CD14-positive monocyte (primary cell): Measurements from ENCODE around the gene TUBB2A. TPM values are rescaled to one million over a fixed set of nuclear protein-coding genes. Genes with fewer than 3 reads are reported as not detected.
"Not testable (repeated sequence)": the region's sequence is repeated elsewhere in the genome, so short reads cannot be mapped to it uniquely, and the experiment has no call there.

Experiments used
- DNase-seq, 3 donors: peaks; one replicate each; pipeline ENCODE4 v3.0.0-alpha.2; 2011 to 2022
- H2AFZ ChIP-seq: 2 replicates; pipeline ENCODE4 v1.6.0; 2012; ENCODE audit warnings: mild to moderate bottlenecking, low read depth, low read length, inconsistent platforms; ENCODE audit not compliant: insufficient read depth, poor library complexity, severe bottlenecking
- H3K27ac ChIP-seq, 2 donors: 1 replicate in 1 of 2; 2 replicates in 1 of 2; pipeline ENCODE4 v1.5.1; 2012 to 2013; ENCODE audit warnings: low read length in 2 of 2, control low read depth in 1 of 2, inconsistent platforms in 1 of 2, low read depth in 1 of 2, mild to moderate bottlenecking in 1 of 2
- H3K27me3 ChIP-seq, 2 donors: one replicate each; pipeline versions ENCODE4 v1.6.0 to v1.6.1; 2011 to 2013; ENCODE audit warnings: low read length in 2 of 2; ENCODE audit not compliant: control insufficient read depth in 2 of 2, insufficient read depth in 2 of 2
- H3K36me3 ChIP-seq, 2 donors: replicated peaks in 1 of 2; 1 replicate in 1 of 2; 2 replicates in 1 of 2; pipeline versions ENCODE4 v1.5.1 to v1.6.1; 2012 to 2013; ENCODE audit warnings: low read length in 2 of 2, control low read depth in 1 of 2, inconsistent platforms in 1 of 2, mild to moderate bottlenecking in 1 of 2; ENCODE audit not compliant: insufficient read depth in 2 of 2, control insufficient read depth in 1 of 2
- H3K4me1 ChIP-seq, 2 donors: 1 replicate in 1 of 2; 2 replicates in 1 of 2; pipeline versions ENCODE4 v1.5.1 to v1.6.1; 2012 to 2013; ENCODE audit warnings: low read length in 2 of 2, control low read depth in 1 of 2, inconsistent platforms in 1 of 2, mild to moderate bottlenecking in 1 of 2, moderate library complexity in 1 of 2; ENCODE audit not compliant: insufficient read depth in 2 of 2, control insufficient read depth in 1 of 2
- H3K4me2 ChIP-seq: replicated peaks from 2 replicates; pipeline ENCODE3; 2012; ENCODE audit warnings: low read length, moderate library complexity, mild to moderate bottlenecking; ENCODE audit not compliant: poor library complexity, severe bottlenecking; ENCODE audit errors: extremely low read depth
- H3K4me3 ChIP-seq, 3 experiments: fragments of 200-600 bp in 1 of 3; sonication (generic) in 1 of 3; replicated peaks in 1 of 3; 1 replicate in 2 of 3; 2 replicates in 1 of 3; pipeline ENCODE4 v1.5.1; 2011 to 2013; ENCODE audit warnings: low read length in 3 of 3, mild to moderate bottlenecking in 3 of 3, control low read depth in 2 of 3, low read depth in 2 of 3, inconsistent platforms in 1 of 3, moderate library complexity in 1 of 3
- H3K79me2 ChIP-seq: 2 replicates; pipeline ENCODE4 v1.6.0; 2012; ENCODE audit warnings: mild to moderate bottlenecking, control low read depth, inconsistent platforms, low read length, moderate library complexity; ENCODE audit not compliant: insufficient read depth
- H3K9ac ChIP-seq: 2 replicates; pipeline ENCODE4 v1.6.0; 2017; ENCODE audit warnings: low read length, mild to moderate bottlenecking; ENCODE audit not compliant: insufficient read depth, poor library complexity, severe bottlenecking
- H3K9me3 ChIP-seq, 2 donors: replicated peaks in 1 of 2; 1 replicate in 1 of 2; 2 replicates in 1 of 2; pipeline versions ENCODE4 v1.5.1 to v1.6.1; 2012 to 2013; ENCODE audit warnings: low read length in 2 of 2, control low read depth in 1 of 2; ENCODE audit not compliant: control insufficient read depth in 1 of 2, insufficient read depth in 1 of 2
- H4K20me1 ChIP-seq: 2 replicates; pipeline ENCODE4 v1.6.0; 2012; ENCODE audit warnings: mild to moderate bottlenecking, low read length, control low read depth, moderate library complexity; ENCODE audit not compliant: insufficient read depth
- H3K27ac Mint-ChIP-seq, 7 donors: one replicate each; pipeline ENCODE4 v1.8.0; 2020; ENCODE audit warnings: mild to moderate bottlenecking in 7 of 7, mixed read lengths in 7 of 7, moderate library complexity in 6 of 7, inconsistent platforms in 2 of 7
- H3K27me3 Mint-ChIP-seq, 3 donors: one replicate each; pipeline ENCODE4 v1.8.0; 2021 to 2022; ENCODE audit warnings: low read depth in 3 of 3, mild to moderate bottlenecking in 3 of 3, mixed read lengths in 3 of 3, moderate library complexity in 3 of 3, inconsistent platforms in 1 of 3
- H3K36me3 Mint-ChIP-seq, 2 donors: one replicate each; pipeline ENCODE4 v1.8.0; 2020; ENCODE audit warnings: mixed read lengths in 2 of 2, inconsistent platforms in 1 of 2, mild to moderate bottlenecking in 1 of 2
- H3K4me1 Mint-ChIP-seq: one replicate; pipeline ENCODE4 v1.8.0; 2020; ENCODE audit warnings: mild to moderate bottlenecking, mixed read lengths
- H3K4me3 Mint-ChIP-seq, 2 donors: one replicate each; pipeline ENCODE4 v1.8.0; 2020; ENCODE audit warnings: mild to moderate bottlenecking in 2 of 2, mixed read lengths in 2 of 2, moderate library complexity in 1 of 2
- H3K9me3 Mint-ChIP-seq, 7 donors: one replicate each; pipeline ENCODE4 v1.8.0; 2020 to 2022; ENCODE audit warnings: mixed read lengths in 7 of 7, mild to moderate bottlenecking in 6 of 7, moderate library complexity in 6 of 7, inconsistent platforms in 2 of 7
- WGBS: methylation state at CpG from one replicate; pipeline ENCODE4 v1.1.5; 2013; ENCODE audit warnings: missing lambda C conversion rate; ENCODE audit not compliant: insufficient coverage; 5-methylcytosine and 5-hydroxymethylcytosine counted together
- intact Hi-C, 2 donors: fragments of 100-400 bp; cut with micrococcal nuclease; formaldehyde crosslinking; loops; one replicate each; pipeline versions ENCODE4 v1.15.0 to v1.15.1; 2023
- polyA plus RNA-seq, 3 donors: library from polyadenylated mRNA; depleted of rRNA in 1 of 3; unstranded in 2 of 3; stranded (reverse) in 1 of 3; fragments of 300-500 nt in 2 of 3; fragments of >200 nt in 1 of 3; fragmentation: Illumina TruSeq in 2 of 3; gene quantifications; 1 replicate in 2 of 3; 2 replicates in 1 of 3; pipeline ENCODE4 v1.2.3, GENCODE V29; 2012 to 2021
- TF ChIP-seq, protein P1 (sequence below): fragments of 200-600 bp; IDR thresholded peaks from one replicate; pipeline ENCODE4 v1.8.0; 2022; ENCODE audit warnings: antibody characterized with exemption, mild to moderate bottlenecking

TUBB2A gene
- polyA plus RNA-seq, 3 donors, result 2.4 to 74.3 (median 4.2) TPM

DNA sequence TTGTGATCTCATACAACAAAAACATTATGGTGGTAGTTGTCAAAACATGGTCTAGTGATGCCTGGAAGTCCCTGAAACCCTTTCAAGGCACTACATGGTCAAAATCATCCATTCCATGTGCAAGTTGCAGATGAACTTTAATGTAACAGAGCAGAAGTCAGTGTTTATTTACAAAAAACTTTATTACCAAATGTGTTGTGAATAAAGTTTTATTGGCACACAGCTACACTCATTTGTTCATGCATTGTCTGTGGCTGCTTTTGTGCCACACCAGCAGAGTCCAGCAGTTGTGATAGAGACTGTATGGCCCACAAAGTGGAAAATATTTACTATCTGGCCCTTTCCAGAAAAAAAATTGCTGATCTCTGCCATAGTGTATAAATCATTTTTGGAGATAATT lies 43.3 kb upstream of the TUBB2A start:
- H3K4me1 ChIP-seq, result no peaks in the 10 kb centered on the region
- peaks cover 2 to 3% of the 10 kb centered on the region in 2 donors for H3K27me3 ChIP-seq
- H3K4me2 ChIP-seq, result no peak overlapping the region
- peaks cover 0 to 5% of the 10 kb centered on the region in 2 donors for H3K9me3 ChIP-seq
- TF ChIP-seq, protein P1, sequence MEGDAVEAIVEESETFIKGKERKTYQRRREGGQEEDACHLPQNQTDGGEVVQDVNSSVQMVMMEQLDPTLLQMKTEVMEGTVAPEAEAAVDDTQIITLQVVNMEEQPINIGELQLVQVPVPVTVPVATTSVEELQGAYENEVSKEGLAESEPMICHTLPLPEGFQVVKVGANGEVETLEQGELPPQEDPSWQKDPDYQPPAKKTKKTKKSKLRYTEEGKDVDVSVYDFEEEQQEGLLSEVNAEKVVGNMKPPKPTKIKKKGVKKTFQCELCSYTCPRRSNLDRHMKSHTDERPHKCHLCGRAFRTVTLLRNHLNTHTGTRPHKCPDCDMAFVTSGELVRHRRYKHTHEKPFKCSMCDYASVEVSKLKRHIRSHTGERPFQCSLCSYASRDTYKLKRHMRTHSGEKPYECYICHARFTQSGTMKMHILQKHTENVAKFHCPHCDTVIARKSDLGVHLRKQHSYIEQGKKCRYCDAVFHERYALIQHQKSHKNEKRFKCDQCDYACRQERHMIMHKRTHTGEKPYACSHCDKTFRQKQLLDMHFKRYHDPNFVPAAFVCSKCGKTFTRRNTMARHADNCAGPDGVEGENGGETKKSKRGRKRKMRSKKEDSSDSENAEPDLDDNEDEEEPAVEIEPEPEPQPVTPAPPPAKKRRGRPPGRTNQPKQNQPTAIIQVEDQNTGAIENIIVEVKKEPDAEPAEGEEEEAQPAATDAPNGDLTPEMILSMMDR, result no peak
- H3K4me3 Mint-ChIP-seq, result no peak overlapping the region
- no peak overlapping the region for H3K9ac ChIP-seq
- intact Hi-C loops, result no loop called here
- H3K9me3 Mint-ChIP-seq, result peaks cover 0 to 6% (median 2%) of the 10 kb centered on the region in 7 donors
- no peaks in the 10 kb centered on the region for H3K36me3 ChIP-seq
- H3K4me1 Mint-ChIP-seq, result no peaks in the 10 kb centered on the region
- H3K27ac Mint-ChIP-seq, result no peak overlapping the region
- H3K27me3 Mint-ChIP-seq, result peaks cover 4 to 14% (median 9%) of the 10 kb centered on the region in 3 donors
- H4K20me1 ChIP-seq, result no peaks in the 10 kb centered on the region
- H3K79me2 ChIP-seq, result no peaks in the 10 kb centered on the region
- no peak overlapping the region for H3K4me3 ChIP-seq
- no peak overlapping the region for H2AFZ ChIP-seq
- H3K27ac ChIP-seq, result no peak overlapping the region
- no peaks in the 10 kb centered on the region for H3K36me3 Mint-ChIP-seq
- no peak for DNase-seq

DNA sequence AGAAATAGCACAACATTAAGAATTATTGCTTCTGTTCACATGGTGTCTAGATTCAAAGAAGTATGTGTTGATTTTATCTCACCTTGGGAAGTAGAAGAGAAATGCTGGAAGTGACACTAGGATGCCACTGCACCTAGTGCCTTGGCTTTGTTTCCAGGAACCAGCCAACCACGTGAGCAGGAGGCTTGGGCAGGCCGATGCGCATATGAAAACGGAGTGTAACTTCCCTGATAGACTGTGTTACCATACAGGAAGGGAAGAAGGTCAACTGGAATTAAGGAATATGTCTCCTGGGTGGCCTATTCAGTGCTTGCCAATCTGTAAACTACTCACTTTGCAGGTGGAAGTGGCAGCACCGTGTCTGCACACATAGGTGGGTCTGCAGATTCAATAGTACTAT lies 42.0 kb upstream of the TUBB2A start:
- DNase-seq, result no peak
- TF ChIP-seq, protein P1, result no peak
- H3K27ac ChIP-seq, result no peak overlapping the region
- H3K4me1 Mint-ChIP-seq, result no peaks in the 10 kb centered on the region
- H3K27me3 Mint-ChIP-seq, result peaks cover 4 to 14% (median 9%) of the 10 kb centered on the region in 3 donors
- H3K79me2 ChIP-seq, result no peaks in the 10 kb centered on the region
- no peak overlapping the region for H3K9ac ChIP-seq
- no peak overlapping the region for H2AFZ ChIP-seq
- no peaks in the 10 kb centered on the region for H3K36me3 ChIP-seq
- H3K9me3 Mint-ChIP-seq, result peaks cover 0 to 6% (median 2%) of the 10 kb centered on the region in 7 donors
- peaks cover 0 to 7% of the 10 kb centered on the region in 2 donors for H3K9me3 ChIP-seq
- 88% methylated on average over 4 of the region's 5 CpGs for WGBS
- intact Hi-C loops, result no loop called here
- H3K27me3 ChIP-seq, result peaks cover 2 to 3% of the 10 kb centered on the region in 2 donors
- no peaks in the 10 kb centered on the region for H4K20me1 ChIP-seq
- no peaks in the 10 kb centered on the region for H3K36me3 Mint-ChIP-seq
- H3K27ac Mint-ChIP-seq, result no peak overlapping the region
- no peak overlapping the region for H3K4me3 Mint-ChIP-seq
- H3K4me1 ChIP-seq, result no peaks in the 10 kb centered on the region
- no peak overlapping the region for H3K4me2 ChIP-seq
- no peak overlapping the region for H3K4me3 ChIP-seq

DNA sequence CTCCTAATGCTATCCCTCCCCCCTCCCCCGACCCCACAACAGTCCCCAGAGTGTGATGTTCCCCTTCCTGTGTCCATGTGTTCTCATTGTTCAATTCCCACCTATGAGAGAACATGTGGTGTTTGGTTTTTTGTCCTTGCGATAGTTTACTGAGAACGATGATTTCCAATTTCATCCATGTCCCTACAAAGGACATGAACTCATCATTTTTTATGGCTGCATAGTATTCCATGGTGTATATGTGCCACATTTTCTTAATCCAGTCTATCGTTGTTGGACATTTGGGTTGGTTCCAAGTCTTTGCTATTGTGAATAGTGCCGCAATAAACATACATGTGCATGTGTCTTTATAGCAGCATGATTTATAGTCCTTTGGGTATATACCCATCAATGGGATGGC lies 40.4 kb upstream of the TUBB2A start:
- H4K20me1 ChIP-seq, H3K9me3 Mint-ChIP-seq, H3K27me3 ChIP-seq, H3K79me2 ChIP-seq, DNase-seq, H3K4me3 ChIP-seq, H3K9ac ChIP-seq, H3K4me1 Mint-ChIP-seq, H2AFZ ChIP-seq, H3K36me3 ChIP-seq, H3K27me3 Mint-ChIP-seq, H3K4me3 Mint-ChIP-seq, H3K4me2 ChIP-seq, H3K4me1 ChIP-seq, H3K36me3 Mint-ChIP-seq, intact Hi-C loops, H3K9me3 ChIP-seq, H3K27ac ChIP-seq, H3K27ac Mint-ChIP-seq: not testable (repeated sequence)
- WGBS, result no CpG with 5 or more reads among the region's 5 CpGs
